Activated CD8-positive, alpha-beta memory T cell treated with anti-CD3 and anti-CD28 coated beads for 1 hour (primary cell): ENCODE measurements around the gene CYS1.
"Not testable (repeated sequence)": the region's sequence is repeated elsewhere in the genome, so short reads cannot be mapped to it uniquely, and the experiment has no call there.

ENCODE experiments used
- DNase-seq, 2 donors: peaks; one replicate each; pipeline ENCODE4 v3.0.0-alpha.2; 2020; ENCODE audit warnings: low read depth in 1 of 2; ENCODE audit errors: extremely low read depth in 1 of 2

The CYS1 gene

GRCh38 chr2:10079870-10080535 lies at the start of gene CYS1:
Gene CYS1 (minus strand): TSS chr2:10080411. CDS start chr2:10080223, 188 bp downstream.
- DNase-seq = no peak

GRCh38 chr2:10129490-10129889 lies 49.3 kb upstream of the CYS1 start:
- DNase-seq = no peak

GRCh38 chr2:10128420-10128819 lies 48.2 kb upstream of the CYS1 start:
- DNase-seq = no peak

GRCh38 chr2:10126632-10127026 lies 46.4 kb upstream of the CYS1 start:
- DNase-seq = no peak

- no peak for DNase-seq
Observed at GRCh38 chr2:10125842-10126631, 45.8 kb upstream of the CYS1 start.

GRCh38 chr2:10124538-10125045 lies 44.4 kb upstream of the CYS1 start:
- DNase-seq = peak in 1 of 2 donors; percentile 12

GRCh38 chr2:10123281-10123680 lies 43.1 kb upstream of the CYS1 start:
- DNase-seq = no peak

- DNase-seq = peak; percentile 68 to 76
Observed at GRCh38 chr2:10122500-10123280, 42.5 kb upstream of the CYS1 start, which contains the start of gene RRM2. Gene RRM2 (plus strand): TSS chr2:10122739. CDS start chr2:10122799, 60 bp downstream.

- DNase-seq = no peak
Observed at GRCh38 chr2:10120877-10121574, 40.8 kb upstream of the CYS1 start.

- peak; percentile 72 to 87 for DNase-seq
Observed at GRCh38 chr2:10120158-10120876, 40.1 kb upstream of the CYS1 start.

- no peak for DNase-seq
Observed at GRCh38 chr2:10119601-10120157, 39.5 kb upstream of the CYS1 start.

GRCh38 chr2:10119027-10119325 lies 38.8 kb upstream of the CYS1 start:
- DNase-seq = no peak

- DNase-seq = no peak
Observed at GRCh38 chr2:10109311-10109710, 29.1 kb upstream of the CYS1 start.

- DNase-seq = not testable (repeated sequence)
Observed at GRCh38 chr2:10104906-10105305, 24.7 kb upstream of the CYS1 start.

- no peak for DNase-seq
Observed at GRCh38 chr2:10103179-10103578, 23.0 kb upstream of the CYS1 start.

GRCh38 chr2:10101491-10101890 lies 21.3 kb upstream of the CYS1 start:
- DNase-seq = no peak

- no peak for DNase-seq
Observed at GRCh38 chr2:10097352-10098148, 17.3 kb upstream of the CYS1 start.

- no peak for DNase-seq
Observed at GRCh38 chr2:10096641-10097040, 16.4 kb upstream of the CYS1 start.

- DNase-seq = no peak
Observed at GRCh38 chr2:10095175-10095574, 15.0 kb upstream of the CYS1 start.
